Right renal cortex interstitium (tissue), 3 donors: ENCODE data around the gene ZFP1. TPM values are rescaled to one million over a fixed set of nuclear protein-coding genes. Genes with fewer than 3 reads are reported as not detected.
"Not testable (repeated sequence)": the region's sequence is repeated elsewhere in the genome, so short reads cannot be mapped to it uniquely, and the experiment has no call there.

Experiments used
- DNase-seq, 3 donors: peaks; one replicate each; pipeline ENCODE4 v3.0.0-alpha.2; 2013; ENCODE audit warnings: low read depth in 3 of 3, low spot score in 2 of 3
- polyA plus RNA-seq, 3 donors: library from polyadenylated mRNA; unstranded; fragments of 120-200 nt; gene quantifications; one replicate each; pipeline ENCODE4 v1.2.1, GENCODE V29; 2013; ENCODE audit not compliant: insufficient read length in 3 of 3

ZFP1 gene
- polyA plus RNA-seq, 3 donors: 25.5 to 28.9 (median 28.8) TPM

- DNase-seq: no peak
Observed at GRCh38 chr16:75202069-75202590, 53.8 kb downstream of the ZFP1 start.

GRCh38 chr16:75203096-75203495 lies 54.8 kb downstream of the ZFP1 start:
- DNase-seq: no peak

- no peak for DNase-seq
Observed at GRCh38 chr16:75203667-75204409, 55.5 kb downstream of the ZFP1 start.

- DNase-seq: no peak
Observed at GRCh38 chr16:75204410-75204758, 56.1 kb downstream of the ZFP1 start.

GRCh38 chr16:75204905-75205304 lies 56.6 kb downstream of the ZFP1 start:
- not testable (repeated sequence) for DNase-seq

- not testable (repeated sequence) for DNase-seq
Observed at GRCh38 chr16:75205438-75205837, 57.1 kb downstream of the ZFP1 start.

- DNase-seq: not testable (repeated sequence)
Observed at GRCh38 chr16:75205961-75206748, 57.8 kb downstream of the ZFP1 start.

- no peak for DNase-seq
Observed at GRCh38 chr16:75206749-75207451, 58.6 kb downstream of the ZFP1 start, which contains the start of gene CTRB2. Gene CTRB2 (minus strand): TSS chr16:75207161. CDS start chr16:75207141, 20 bp downstream.

- DNase-seq: no peak
Observed at GRCh38 chr16:75207831-75208230, 59.5 kb downstream of the ZFP1 start.

GRCh38 chr16:75208242-75208825 lies 60.0 kb downstream of the ZFP1 start:
- no peak for DNase-seq

- DNase-seq: no peak
Observed at GRCh38 chr16:75208861-75209505, 60.7 kb downstream of the ZFP1 start.

GRCh38 chr16:75209514-75209913 lies 61.2 kb downstream of the ZFP1 start:
- DNase-seq: not testable (repeated sequence)

GRCh38 chr16:75209944-75210343 lies 61.6 kb downstream of the ZFP1 start:
- no peak for DNase-seq

GRCh38 chr16:75211286-75211685 lies 63.0 kb downstream of the ZFP1 start:
- not testable (repeated sequence) for DNase-seq

- no peak for DNase-seq
Observed at GRCh38 chr16:75216127-75216526, 67.8 kb downstream of the ZFP1 start.

- no peak for DNase-seq
Observed at GRCh38 chr16:75216576-75216975, 68.3 kb downstream of the ZFP1 start.

GRCh38 chr16:75217389-75217851 lies 69.1 kb downstream of the ZFP1 start:
- DNase-seq: no peak

- DNase-seq: no peak
Observed at GRCh38 chr16:75218256-75219076, 70.1 kb downstream of the ZFP1 start, which contains the start of gene CTRB1. Gene CTRB1 (plus strand): TSS chr16:75218988. CDS start chr16:75219008, 20 bp downstream.

GRCh38 chr16:75219088-75219487 lies 70.8 kb downstream of the ZFP1 start:
- no peak for DNase-seq
